HG02759 (cell line): Measurements from ENCODE around the gene CBX4.

ENCODE experiments used
- ATAC-seq: cut with Tn5 transposase; IDR thresholded peaks from one replicate; pipeline ENCODE4 v1.9.1; 2021; ENCODE audit warnings: mild to moderate bottlenecking, moderate library complexity; ENCODE audit not compliant: unreplicated experiment

Gene CBX4

GRCh38 chr17:79831265-79832217 lies 7.7 kb downstream of the CBX4 start:
- ATAC-seq: no peak

- ATAC-seq: no peak
These were observed 8.4 kb downstream of the CBX4 start for GRCh38 chr17:79830763-79831264.

- ATAC-seq: no peak
These were observed 8.9 kb downstream of the CBX4 start for GRCh38 chr17:79830303-79830702.

- no peak for ATAC-seq
These were observed 9.8 kb downstream of the CBX4 start for GRCh38 chr17:79829457-79829856.

GRCh38 chr17:79829004-79829403 lies 10.2 kb downstream of the CBX4 start:
- no peak for ATAC-seq

- ATAC-seq: no peak
These were observed 12.2 kb downstream of the CBX4 start for GRCh38 chr17:79826841-79827578.

GRCh38 chr17:79826204-79826680 lies 13.0 kb downstream of the CBX4 start:
- ATAC-seq: no peak

GRCh38 chr17:79825580-79825921 lies 13.7 kb downstream of the CBX4 start:
- ATAC-seq: no peak

GRCh38 chr17:79824893-79825579 lies 14.2 kb downstream of the CBX4 start:
- ATAC-seq: no peak

GRCh38 chr17:79824234-79824633 lies 15.0 kb downstream of the CBX4 start:
- ATAC-seq: no peak

- ATAC-seq: no peak
These were observed 16.6 kb downstream of the CBX4 start for GRCh38 chr17:79822583-79823124.

GRCh38 chr17:79821331-79822095 lies 17.7 kb downstream of the CBX4 start:
- no peak for ATAC-seq

GRCh38 chr17:79820959-79821330 lies 18.3 kb downstream of the CBX4 start:
- ATAC-seq: no peak

- no peak for ATAC-seq
These were observed 19.5 kb downstream of the CBX4 start for GRCh38 chr17:79819534-79820276.

GRCh38 chr17:79819085-79819484 lies 20.2 kb downstream of the CBX4 start:
- ATAC-seq: no peak

GRCh38 chr17:79818026-79818758 lies 21.0 kb downstream of the CBX4 start:
- ATAC-seq: no peak

GRCh38 chr17:79815836-79816461 lies 23.3 kb downstream of the CBX4 start:
- ATAC-seq: no peak
